ENCODE data around the gene DNAJC1.

- TF ChIP-seq POLR2A (IDR thresholded peaks at IDR 0.05) (no peak), CTCF (IDR thresholded peaks at IDR 0.05) (no peak)
These were observed 30.8 kb upstream of the DNAJC1 start for GRCh38 chr10:22034333-22034732.

All from lower leg skin (tissue), 3 donors.